CD1c-positive myeloid dendritic cell (primary cell): ENCODE results near the gene OCIAD1.
"Not testable (repeated sequence)": the region's sequence is repeated elsewhere in the genome, so short reads cannot be mapped to it uniquely, and the experiment has no call there.

Experiments used
- DNase-seq: peaks from one replicate; pipeline ENCODE4 v3.0.0-alpha.2; 2016; ENCODE audit errors: extremely low spot score

OCIAD1 gene

GRCh38 chr4:48830706-48831531, at the start of gene OCIAD1:
TSS of gene OCIAD1 (plus strand) at chr4:48831088. CDS start at chr4:48832625, 1,537 bp downstream.
- DNase-seq = peak; percentile 99

- DNase-seq = no peak
Measured at GRCh38 chr4:48781968-48782367, 48.9 kb upstream of the OCIAD1 start.

GRCh38 chr4:48785302-48785701, 45.6 kb upstream of the OCIAD1 start:
- no peak for DNase-seq

- DNase-seq = no peak
Measured at GRCh38 chr4:48786549-48786948, 44.3 kb upstream of the OCIAD1 start.

GRCh38 chr4:48787056-48787455, 43.8 kb upstream of the OCIAD1 start:
- DNase-seq = no peak

GRCh38 chr4:48790561-48790960, 40.3 kb upstream of the OCIAD1 start:
- no peak for DNase-seq

- DNase-seq = no peak
Measured at GRCh38 chr4:48791313-48791712, 39.6 kb upstream of the OCIAD1 start.

GRCh38 chr4:48792348-48793006, 38.4 kb upstream of the OCIAD1 start:
- no peak for DNase-seq

- no peak for DNase-seq
Measured at GRCh38 chr4:48795108-48795507, 35.8 kb upstream of the OCIAD1 start.

GRCh38 chr4:48796191-48796926, 34.5 kb upstream of the OCIAD1 start:
- no peak for DNase-seq

GRCh38 chr4:48796927-48797679, 33.8 kb upstream of the OCIAD1 start:
- DNase-seq = no peak

GRCh38 chr4:48798117-48798516, 32.8 kb upstream of the OCIAD1 start:
- no peak for DNase-seq

GRCh38 chr4:48799157-48799556, 31.7 kb upstream of the OCIAD1 start:
- no peak for DNase-seq

GRCh38 chr4:48800155-48800554, 30.7 kb upstream of the OCIAD1 start:
- not testable (repeated sequence) for DNase-seq

GRCh38 chr4:48801016-48801715, 29.7 kb upstream of the OCIAD1 start:
- DNase-seq = no peak

GRCh38 chr4:48804584-48805301, 26.1 kb upstream of the OCIAD1 start:
- DNase-seq = peak; percentile 28

- no peak for DNase-seq
Measured at GRCh38 chr4:48812866-48813265, 18.0 kb upstream of the OCIAD1 start.

- DNase-seq = no peak
Measured at GRCh38 chr4:48813964-48814363, 16.9 kb upstream of the OCIAD1 start.

- no peak for DNase-seq
Measured at GRCh38 chr4:48815483-48815882, 15.4 kb upstream of the OCIAD1 start.

- DNase-seq = not testable (repeated sequence)
Measured at GRCh38 chr4:48816297-48816696, 14.6 kb upstream of the OCIAD1 start.
